ENCODE data around the gene PRSS36.

Gene PRSS36

DNA sequence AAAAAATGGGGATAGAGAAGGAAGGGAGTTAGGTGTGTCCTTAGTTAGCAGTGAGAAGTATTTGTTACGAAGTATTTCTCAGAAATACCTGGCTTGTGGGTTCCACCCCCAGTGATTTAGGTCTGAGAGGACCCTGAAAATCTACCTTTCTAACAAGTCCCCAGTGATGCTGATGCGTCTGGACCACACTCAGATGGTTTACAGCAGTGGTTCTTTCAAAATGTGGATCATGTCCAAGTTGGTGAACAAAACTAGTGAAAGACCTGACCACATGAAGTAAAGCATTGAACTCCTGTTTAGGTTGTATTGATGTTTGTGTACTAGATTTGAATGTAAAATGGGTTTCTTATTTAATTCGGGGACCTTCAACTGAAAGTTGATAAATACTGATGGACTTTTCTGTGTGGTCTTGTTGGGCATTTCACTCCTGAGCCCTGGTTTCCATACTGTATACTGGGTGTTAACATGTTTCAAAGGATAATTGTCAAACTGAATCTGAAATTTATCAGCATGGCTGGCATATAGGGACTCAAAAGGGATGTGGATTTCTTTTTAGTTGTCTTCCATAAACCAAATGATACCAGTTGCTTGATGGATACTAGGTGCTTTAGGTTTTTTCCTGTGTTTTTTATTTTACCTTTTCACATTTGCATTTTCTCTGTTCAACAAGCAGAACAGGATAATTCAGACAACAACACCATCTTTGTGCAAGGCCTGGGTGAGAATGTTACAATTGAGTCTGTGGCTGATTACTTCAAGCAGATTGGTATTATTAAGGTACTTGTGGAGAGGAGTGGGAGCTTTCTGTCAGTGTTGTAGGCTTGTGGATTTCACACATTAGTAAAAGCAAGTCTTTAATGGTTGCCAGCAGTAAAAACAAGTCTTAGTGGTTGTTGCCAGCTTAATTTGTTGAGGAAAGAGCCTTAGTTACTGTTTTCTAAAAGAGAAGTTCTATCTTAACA, 38.9 kb upstream of the PRSS36 start:
- Histone ChIP-seq H3K9ac (ENCODE audit: low read depth, low read length) (no peak overlapping the region), H3K4me1 (ENCODE audit: insufficient read depth, low read length) (no peaks in the 10 kb centered on the region), H3K36me3 (ENCODE audit: insufficient read depth, low read length) (peaks cover 88% of the 10 kb centered on the region), H3K9me3 (ENCODE audit: control insufficient read depth, insufficient read depth, low read length) (no peaks in the 10 kb centered on the region)

DNA sequence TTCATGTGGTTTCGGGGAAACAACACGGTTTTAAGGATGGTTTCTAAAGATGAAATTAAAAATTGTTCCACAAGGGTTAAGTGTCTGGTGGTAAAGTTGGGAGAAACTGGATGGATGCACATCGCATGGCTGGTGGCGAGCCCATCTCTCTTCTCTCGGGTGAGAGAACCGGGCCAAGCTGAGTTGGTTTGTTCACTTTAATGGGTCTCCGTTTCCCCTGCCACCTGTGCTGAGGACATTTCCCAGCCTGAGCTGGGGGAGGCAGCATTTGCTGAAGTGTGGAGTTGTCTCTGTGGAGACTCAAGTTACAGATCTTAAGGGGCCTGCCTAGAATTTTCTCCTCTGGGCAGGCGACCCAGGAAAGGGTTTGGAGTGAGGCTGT, 37.9 kb upstream of the PRSS36 start:
- H3K9me3 ChIP-seq (ENCODE audit: control insufficient read depth, insufficient read depth, low read length): no peaks in the 10 kb centered on the region
- no peak overlapping the region for H3K9ac ChIP-seq (ENCODE audit: low read depth, low read length)
- H3K4me1 ChIP-seq (ENCODE audit: insufficient read depth, low read length): peaks cover 1% of the 10 kb centered on the region; the same call in 1 of the 2 replicates
- H3K36me3 ChIP-seq (ENCODE audit: insufficient read depth, low read length): peaks cover 90% of the 10 kb centered on the region

DNA sequence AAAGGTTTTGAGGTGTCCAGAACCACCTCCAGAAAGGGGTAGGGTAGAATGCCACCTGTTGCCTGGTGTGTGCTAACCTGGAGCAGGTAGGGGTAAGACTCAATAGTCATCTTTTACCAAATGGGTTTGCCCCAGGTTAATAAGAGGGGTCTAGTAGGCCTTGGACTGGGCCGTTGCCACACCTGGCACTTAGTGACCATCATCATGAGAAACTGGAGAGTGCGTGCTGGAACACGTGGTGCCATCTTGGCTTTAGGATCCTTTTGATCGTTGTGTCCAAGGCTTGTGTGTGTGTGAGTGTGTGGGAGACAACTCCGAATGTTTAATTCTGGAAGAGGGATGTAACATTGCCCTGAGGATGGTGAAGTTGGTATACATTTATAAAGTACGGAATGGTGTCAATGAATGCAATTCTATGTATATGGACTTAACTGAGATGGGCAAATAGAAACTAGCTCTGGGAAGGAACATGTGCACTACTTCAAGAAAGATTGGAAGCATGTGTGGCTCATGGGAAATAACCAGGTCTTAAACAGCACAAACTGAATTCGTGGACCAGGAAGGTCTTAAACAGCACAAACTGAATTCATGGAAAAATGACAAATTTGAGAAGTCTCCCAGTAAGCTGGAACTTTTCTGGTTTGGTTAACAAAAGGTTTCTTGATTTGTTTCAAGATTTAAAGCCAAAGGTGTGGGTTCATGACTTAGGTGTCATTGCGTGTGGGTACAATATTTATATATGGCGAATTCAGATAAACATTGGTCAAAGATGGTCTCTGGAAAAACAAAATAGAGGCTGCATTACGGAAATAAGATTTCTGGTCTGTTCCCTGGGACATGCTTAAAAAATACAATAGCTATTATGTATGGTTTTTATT, 37.3 kb upstream of the PRSS36 start:
- Histone ChIP-seq H3K9ac (ENCODE audit: low read depth, low read length) (no peak overlapping the region), H3K9me3 (ENCODE audit: control insufficient read depth, insufficient read depth, low read length) (no peaks in the 10 kb centered on the region), H3K36me3 (ENCODE audit: insufficient read depth, low read length) (peaks cover 89% of the 10 kb centered on the region), H3K4me1 (ENCODE audit: insufficient read depth, low read length) (peaks cover 2% of the 10 kb centered on the region; the same call in 1 of the 2 replicates)

DNA sequence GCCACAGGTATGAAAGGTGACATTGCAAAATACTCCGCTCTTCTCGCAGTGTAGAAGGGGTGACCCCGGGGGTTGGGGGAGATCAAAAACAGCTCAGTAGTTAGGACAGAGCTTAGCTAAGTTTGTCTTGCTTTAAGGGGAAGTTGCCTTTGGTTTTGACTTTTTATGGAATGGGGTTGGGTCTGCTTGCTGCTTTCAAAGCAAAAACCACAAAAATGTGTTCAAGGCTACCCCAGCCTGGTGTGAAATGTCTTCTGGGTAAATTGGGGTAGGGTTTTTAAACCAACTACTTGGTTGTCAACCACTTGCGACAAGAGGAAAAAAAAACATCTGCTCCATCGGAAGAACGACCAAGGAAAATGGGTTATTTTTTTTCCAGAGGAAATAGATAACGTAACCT, 36.3 kb upstream of the PRSS36 start:
- Histone ChIP-seq H3K9ac (ENCODE audit: low read depth, low read length) (no peak overlapping the region), H3K36me3 (ENCODE audit: insufficient read depth, low read length) (peaks cover 80% of the 10 kb centered on the region), H3K9me3 (ENCODE audit: control insufficient read depth, insufficient read depth, low read length) (no peaks in the 10 kb centered on the region), H3K4me1 (ENCODE audit: insufficient read depth, low read length) (peaks cover 2% of the 10 kb centered on the region; the same call in 1 of the 2 replicates)

DNA sequence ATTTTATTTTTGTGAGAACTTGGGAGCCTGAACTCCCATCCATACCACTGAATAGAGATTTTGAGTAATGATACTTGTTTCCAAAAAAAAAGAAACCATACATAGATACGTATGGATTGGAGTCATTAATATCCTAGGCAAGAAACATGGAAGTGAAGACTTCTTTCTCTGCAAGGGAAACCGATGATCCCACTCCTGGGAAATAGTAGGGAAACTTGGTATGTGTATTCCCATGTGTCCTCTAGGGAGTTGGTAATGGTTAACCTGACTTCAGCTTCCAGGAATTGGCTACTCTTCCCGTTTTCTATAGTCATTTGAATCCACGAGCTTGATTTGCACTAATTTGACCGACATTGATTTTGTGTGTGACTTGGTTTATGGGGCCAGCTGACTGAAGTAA, 35.5 kb upstream of the PRSS36 start:
- Histone ChIP-seq H3K9ac (ENCODE audit: low read depth, low read length) (no peak overlapping the region), H3K4me1 (ENCODE audit: insufficient read depth, low read length) (peaks cover 2% of the 10 kb centered on the region; the same call in 1 of the 2 replicates)

GRCh38 chr16:31184888-31185287, 35.0 kb upstream of the PRSS36 start:
- H3K9ac ChIP-seq (ENCODE audit: low read depth, low read length): no peak overlapping the region
- H3K36me3 ChIP-seq (ENCODE audit: insufficient read depth, low read length): peaks cover 67% of the 10 kb centered on the region
- H3K4me1 ChIP-seq (ENCODE audit: insufficient read depth, low read length): peaks cover 2% of the 10 kb centered on the region; the same call in 1 of the 2 replicates
- no peaks in the 10 kb centered on the region for H3K9me3 ChIP-seq (ENCODE audit: control insufficient read depth, insufficient read depth, low read length)

More for the DNA sequence above, 35.5 kb upstream of the PRSS36 start:
- no peaks in the 10 kb centered on the region for H3K9me3 ChIP-seq (ENCODE audit: control insufficient read depth, insufficient read depth, low read length)
- peaks cover 71% of the 10 kb centered on the region for H3K36me3 ChIP-seq (ENCODE audit: insufficient read depth, low read length)

- H3K4me1 ChIP-seq (ENCODE audit: insufficient read depth, low read length): peaks cover 2% of the 10 kb centered on the region; the same call in 1 of the 2 replicates
- no peaks in the 10 kb centered on the region for H3K9me3 ChIP-seq (ENCODE audit: control insufficient read depth, insufficient read depth, low read length)
- H3K9ac ChIP-seq (ENCODE audit: low read depth, low read length): no peak overlapping the region
- peaks cover 56% of the 10 kb centered on the region for H3K36me3 ChIP-seq (ENCODE audit: insufficient read depth, low read length)
Measured at GRCh38 chr16:31183432-31184428, 33.9 kb upstream of the PRSS36 start.

DNA sequence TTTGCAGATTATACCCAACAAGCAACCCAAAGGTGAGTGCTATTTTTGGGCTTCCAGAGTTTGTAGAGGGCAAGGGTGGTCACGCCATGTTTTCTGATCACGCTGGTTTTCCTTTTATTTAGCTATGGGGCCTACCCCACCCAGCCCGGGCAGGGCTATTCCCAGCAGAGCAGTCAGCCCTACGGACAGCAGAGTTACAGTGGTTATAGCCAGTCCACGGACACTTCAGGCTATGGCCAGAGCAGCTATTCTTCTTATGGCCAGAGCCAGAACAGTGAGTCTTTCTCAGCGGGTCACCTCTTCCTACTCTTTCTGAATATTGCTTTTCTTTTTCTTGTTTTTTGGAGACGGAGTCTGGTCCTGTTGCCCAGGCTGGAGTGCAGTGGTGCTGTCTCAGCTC, 32.5 kb upstream of the PRSS36 start:
- Histone ChIP-seq H3K4me1 (ENCODE audit: insufficient read depth, low read length) (peaks cover 2% of the 10 kb centered on the region; the same call in 1 of the 2 replicates), H3K36me3 (ENCODE audit: insufficient read depth, low read length) (peaks cover 42% of the 10 kb centered on the region), H3K9me3 (ENCODE audit: control insufficient read depth, insufficient read depth, low read length) (no peaks in the 10 kb centered on the region), H3K9ac (ENCODE audit: low read depth, low read length) (peak overlapping the region; percentile 77; the same call in 1 of the 2 replicates)

DNA sequence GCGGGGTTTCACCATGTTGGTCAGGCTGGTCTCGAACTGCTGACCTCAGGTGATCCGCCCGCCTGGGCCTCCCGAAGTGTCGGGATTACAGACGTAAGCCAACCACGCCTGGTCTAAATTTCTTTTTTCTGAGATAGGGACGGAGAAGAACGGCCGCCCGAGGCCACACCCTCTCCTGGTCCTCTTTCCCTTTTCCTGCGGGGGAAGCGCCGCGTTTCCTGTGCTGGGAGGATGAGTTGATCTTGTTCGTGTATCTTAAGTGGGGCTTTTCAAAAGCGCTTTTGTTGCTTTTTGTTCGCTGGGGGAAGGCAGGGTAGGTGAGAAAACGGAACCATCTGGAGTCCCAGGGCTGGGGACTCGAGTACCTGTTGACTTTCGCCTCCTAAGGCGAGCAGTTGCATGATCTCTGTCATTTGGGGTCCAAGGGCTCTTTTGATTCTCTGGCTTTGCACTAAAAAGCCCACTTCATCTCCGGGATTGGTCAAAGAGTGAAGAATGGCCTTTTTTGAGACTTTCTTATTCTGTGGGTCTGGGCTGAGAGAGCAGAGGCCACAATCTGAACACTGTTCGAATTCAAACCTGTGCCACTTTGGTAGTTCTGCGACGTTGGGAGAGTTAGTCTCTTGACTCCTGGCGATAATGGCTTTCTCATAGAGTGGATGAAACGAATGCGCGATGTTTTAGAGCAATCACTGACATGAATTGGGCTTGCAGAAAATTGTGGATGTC, 31.4 kb upstream of the PRSS36 start:
- Histone ChIP-seq H3K36me3 (ENCODE audit: insufficient read depth, low read length) (peaks cover 31% of the 10 kb centered on the region), H3K9me3 (ENCODE audit: control insufficient read depth, insufficient read depth, low read length) (no peaks in the 10 kb centered on the region), H3K4me1 (ENCODE audit: insufficient read depth, low read length) (peaks cover 2% of the 10 kb centered on the region; the same call in 1 of the 2 replicates)

GRCh38 chr16:31179747-31180459, 30.0 kb upstream of the PRSS36 start, which contains the start of gene FUS:
FUS (plus strand) TSS chr16:31180139; CDS start chr16:31180215, 76 bp downstream.
- peaks cover 18% of the 10 kb centered on the region for H3K36me3 ChIP-seq (ENCODE audit: insufficient read depth, low read length)
- no peaks in the 10 kb centered on the region for H3K9me3 ChIP-seq (ENCODE audit: control insufficient read depth, insufficient read depth, low read length)
- H3K4me1 ChIP-seq (ENCODE audit: insufficient read depth, low read length): peaks cover 2% of the 10 kb centered on the region; the same call in 1 of the 2 replicates
- peak within 1 kb of the TSS; percentile 77 for H3K9ac ChIP-seq (ENCODE audit: low read depth, low read length)

More for the DNA sequence above, 31.4 kb upstream of the PRSS36 start:
- H3K9ac ChIP-seq (ENCODE audit: low read depth, low read length): peak overlapping the region; percentile 77

DNA sequence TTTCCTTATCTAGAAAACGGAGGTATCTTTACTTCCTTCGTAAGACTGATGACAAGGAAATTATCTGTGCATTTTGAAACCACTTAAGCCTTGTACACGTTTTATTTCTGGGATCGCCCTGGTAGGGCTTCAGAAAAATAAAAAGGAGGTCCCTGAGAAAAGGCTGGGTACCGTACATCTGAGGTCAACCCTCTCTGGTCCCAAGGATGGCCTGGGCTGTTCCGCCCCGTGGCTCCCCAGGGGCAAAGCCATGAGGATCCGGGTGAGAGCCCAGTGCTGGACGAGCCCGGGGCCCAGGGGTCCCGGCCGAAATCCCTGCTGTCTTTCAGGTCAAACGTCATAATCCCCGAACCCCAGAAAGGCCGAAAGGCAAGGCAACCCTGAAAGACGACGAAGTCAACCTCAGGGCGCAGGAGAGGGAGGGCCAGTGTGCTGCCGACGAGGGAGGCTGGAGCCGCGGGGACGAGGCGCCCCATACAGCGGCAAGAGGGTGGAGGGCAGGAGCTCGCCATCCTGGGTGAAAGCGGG, 29.4 kb upstream of the PRSS36 start:
- H3K9ac ChIP-seq (ENCODE audit: low read depth, low read length): peak overlapping the region; percentile 77
- H3K9me3 ChIP-seq (ENCODE audit: control insufficient read depth, insufficient read depth, low read length): no peaks in the 10 kb centered on the region
- peaks cover 2% of the 10 kb centered on the region; the same call in 1 of the 2 replicates for H3K4me1 ChIP-seq (ENCODE audit: insufficient read depth, low read length)
- H3K36me3 ChIP-seq (ENCODE audit: insufficient read depth, low read length): peaks cover 18% of the 10 kb centered on the region

DNA sequence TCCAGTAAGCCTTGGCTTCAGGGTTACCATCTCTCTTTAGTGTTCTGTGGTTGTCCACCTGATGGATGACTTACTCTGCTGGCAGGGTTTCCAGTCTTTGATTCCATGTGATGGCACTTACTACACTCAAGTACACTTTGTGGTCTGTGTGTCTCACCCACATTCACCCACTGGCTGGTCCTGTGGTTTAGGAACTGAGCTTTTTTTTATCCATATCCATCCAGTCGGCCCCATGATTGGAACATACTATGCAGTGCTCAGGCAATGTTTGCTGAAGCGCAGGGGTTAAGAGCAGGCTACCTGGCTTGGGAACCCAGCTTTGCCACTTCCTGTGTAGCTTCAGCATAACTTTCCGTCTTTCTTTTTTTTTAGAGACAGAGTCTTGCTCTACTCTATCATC, 27.3 kb upstream of the PRSS36 start:
- Histone ChIP-seq H3K36me3 (ENCODE audit: insufficient read depth, low read length) (0 out of 2 replicates have a peak, but pooled peaks cover under 1% of the 10 kb centered on the region), H3K4me1 (ENCODE audit: insufficient read depth, low read length) (no peaks in the 10 kb centered on the region; the same call in 1 of the 2 replicates), H3K9ac (ENCODE audit: low read depth, low read length) (no peak overlapping the region), H3K9me3 (ENCODE audit: control insufficient read depth, insufficient read depth, low read length) (no peaks in the 10 kb centered on the region)

Data from ES-I3 (cell line).